GM23338 (cell line): ENCODE measurements around the gene TAF15. TPM values are rescaled to one million over a fixed set of nuclear protein-coding genes. Genes with fewer than 3 reads are reported as not detected.

Source experiments
- ATAC-seq: fragments of 200-7000 bp; cut with Tn5 transposase; 3 replicates; pipeline ENCODE4 v1.9.1; 2020
- DNase-seq: peaks from one replicate; pipeline ENCODE4 v3.0.0-alpha.2; 2015; ENCODE audit warnings: low spot score
- H2AFZ ChIP-seq: fragments of 200-600 bp; sonication (generic); 2 replicates; pipeline ENCODE4 v1.8.0; 2016; ENCODE audit warnings: antibody characterized with exemption, mild to moderate bottlenecking, moderate library complexity
- H3F3A ChIP-seq: fragments of 200-600 bp; sonication (generic); replicated peaks from 2 replicates; pipeline ENCODE4 v1.8.0; 2017; ENCODE audit warnings: antibody characterized with exemption, mixed run types, low read depth
- H3K27ac ChIP-seq: fragments of 200-600 bp; sonication (generic); 2 replicates; pipeline ENCODE4 v1.6.1; 2016; ENCODE audit warnings: low read depth
- H3K27me3 ChIP-seq: fragments of 200-600 bp; sonication (generic); 2 replicates; pipeline ENCODE4 v1.8.0; 2016; ENCODE audit warnings: mild to moderate bottlenecking, mixed run types, moderate library complexity; ENCODE audit not compliant: insufficient read depth
- H3K36me3 ChIP-seq: fragments of 200-600 bp; sonication (generic); 2 replicates; pipeline ENCODE4 v1.8.0; 2016; ENCODE audit warnings: mild to moderate bottlenecking; ENCODE audit not compliant: insufficient read depth
- H3K4me1 ChIP-seq: fragments of 200-600 bp; sonication (generic); 2 replicates; pipeline ENCODE4 v1.8.0; 2016; ENCODE audit warnings: mild to moderate bottlenecking, moderate library complexity; ENCODE audit not compliant: insufficient read depth
- H3K4me2 ChIP-seq: fragments of 200-600 bp; sonication (generic); 2 replicates; pipeline ENCODE4 v1.7.1; 2017; ENCODE audit warnings: mixed run types
- H3K4me3 ChIP-seq: fragments of 200-600 bp; sonication (generic); 2 replicates; pipeline ENCODE4 v1.6.1; 2016; ENCODE audit warnings: mixed run types
- H3K79me2 ChIP-seq: fragments of 200-600 bp; sonication (generic); replicated peaks from 2 replicates; pipeline ENCODE4 v1.8.0; 2017; ENCODE audit warnings: mild to moderate bottlenecking; ENCODE audit not compliant: insufficient read depth
- H3K9me2 ChIP-seq: fragments of 200-600 bp; sonication (generic); 2 replicates; pipeline ENCODE4 v1.8.0; 2017; ENCODE audit not compliant: insufficient read depth
- H4K20me1 ChIP-seq: fragments of 200-600 bp; sonication (generic); replicated peaks from 2 replicates; pipeline ENCODE4 v1.8.0; 2017; ENCODE audit warnings: mild to moderate bottlenecking; ENCODE audit not compliant: insufficient read depth
- H3K27ac Mint-ChIP-seq: 2 replicates; pipeline ENCODE4 v1.8.0; 2020; ENCODE audit warnings: inconsistent platforms, mild to moderate bottlenecking, moderate library complexity, mixed read lengths
- H3K27me3 Mint-ChIP-seq: 3 replicates; pipeline ENCODE4 v1.8.0; 2022; ENCODE audit warnings: low read depth, mild to moderate bottlenecking, moderate library complexity, mixed read lengths, inconsistent platforms; ENCODE audit not compliant: insufficient read depth, poor library complexity
- H3K36me3 Mint-ChIP-seq: 3 replicates; pipeline ENCODE4 v1.8.0; 2021; ENCODE audit warnings: low read depth, mild to moderate bottlenecking, inconsistent platforms, moderate library complexity, mixed read lengths
- H3K4me1 Mint-ChIP-seq: 3 replicates; pipeline ENCODE4 v1.8.0; 2020; ENCODE audit warnings: mild to moderate bottlenecking, inconsistent platforms, mixed read lengths
- H3K4me3 Mint-ChIP-seq: 3 replicates; pipeline ENCODE4 v1.8.0; 2021; ENCODE audit warnings: moderate library complexity, mild to moderate bottlenecking, inconsistent platforms, mixed read lengths
- H3K9me3 Mint-ChIP-seq: 3 replicates; pipeline ENCODE4 v1.8.0; 2020; ENCODE audit warnings: moderate library complexity, mild to moderate bottlenecking, inconsistent platforms, mixed read lengths
- ETS1 ChIP-seq: IDR thresholded peaks from 2 replicates; pipeline ENCODE4 v1.6.1; 2016; ENCODE audit warnings: antibody characterized with exemption
- EZH2 ChIP-seq: fragments of 200-600 bp; sonication (generic); IDR thresholded peaks from one replicate; pipeline ENCODE4 v1.8.0; 2017; ENCODE audit warnings: antibody characterized with exemption, mild to moderate bottlenecking, low read depth; ENCODE audit not compliant: unreplicated experiment
- JUNB ChIP-seq: IDR thresholded peaks from one replicate; pipeline ENCODE4 v1.6.1; 2016; ENCODE audit warnings: antibody characterized with exemption; ENCODE audit not compliant: unreplicated experiment
- NANOG ChIP-seq: IDR thresholded peaks from 2 replicates; pipeline ENCODE4 v1.6.1; 2016; ENCODE audit warnings: antibody characterized with exemption, borderline replicate concordance
- POLR2AphosphoS5 ChIP-seq: IDR thresholded peaks from 2 replicates; pipeline ENCODE4 v1.6.1; 2016; ENCODE audit warnings: antibody characterized with exemption, low read depth
- STAT1 ChIP-seq: IDR thresholded peaks from one replicate; pipeline ENCODE4 v1.6.1; 2016; ENCODE audit warnings: antibody characterized with exemption; ENCODE audit not compliant: unreplicated experiment
- ZNF114 ChIP-seq: fragments of 250-450 bp; sonication (Bioruptor Pico); IDR thresholded peaks from 2 replicates; pipeline ENCODE4 v1.5.0; 2020; ENCODE audit warnings: mild to moderate bottlenecking, moderate library complexity
- ZNF331 ChIP-seq: fragments of 250-450 bp; sonication (Bioruptor Pico); IDR thresholded peaks from 2 replicates; pipeline ENCODE4 v1.5.0; 2020; ENCODE audit warnings: low read depth, mild to moderate bottlenecking, moderate library complexity
- polyA plus RNA-seq: library from polyadenylated mRNA; unstranded; fragments of >200 nt; fragmentation: Nextera tagmentation; extraction: Ambion mirVana; gene quantifications from 2 replicates; pipeline ENCODE4 v1.2.1, GENCODE V29; 2016
- total RNA-seq: library from RNA; depleted of rRNA; stranded (reverse); fragments of >200 nt; shearing (Covaris generic); gene quantifications from 2 replicates; pipeline ENCODE4 v1.2.3, GENCODE V29; 2014
- TF ChIP-seq, protein P1 (sequence below): fragments of 250-450 bp; sonication (Bioruptor Pico); IDR thresholded peaks from 2 replicates; pipeline ENCODE4 v1.5.0; 2020; ENCODE audit warnings: mild to moderate bottlenecking, moderate library complexity
- TF ChIP-seq, protein P2 (sequence below), 2 experiments: fragments of 200-600 bp in 1 of 2; sonication (generic) in 1 of 2; conservative IDR thresholded peaks; 2 replicates each; pipeline versions ENCODE4 v1.5.1 to v1.6.1; 2016 to 2017; ENCODE audit warnings: antibody characterized with exemption in 2 of 2, low read depth in 2 of 2, mild to moderate bottlenecking in 2 of 2, moderate library complexity in 1 of 2

Gene TAF15
- total and polyA plus RNA-seq, 2 experiments from 2014 or later = 33.8 to 109 TPM

- Histone ChIP-seq H3K4me3 (peak overlapping the region; percentile 97), H2AFZ (peak overlapping the region; percentile 1), H3K4me2 (peak overlapping the region; percentile 52), H3K27me3 (no peaks in the 10 kb centered on the region), H3K4me1 (peaks cover 21% of the 10 kb centered on the region), H3K27ac (peak overlapping the region; percentile 89), H4K20me1 (peaks cover 30% of the 10 kb centered on the region), H3K79me2 (peaks cover 40% of the 10 kb centered on the region), H3K9me2 (no peaks in the 10 kb centered on the region), H3F3A (no peaks in the 10 kb centered on the region), H3K36me3 (no peaks in the 10 kb centered on the region)
- H3K9me3 Mint-ChIP-seq = no peaks in the 10 kb centered on the region; the same call in 2 of the 3 replicates
- peaks cover 6% of the 10 kb centered on the region for H3K27me3 Mint-ChIP-seq
- H3K36me3 Mint-ChIP-seq = peaks cover 24% of the 10 kb centered on the region
- H3K4me3 Mint-ChIP-seq = peak overlapping the region; percentile 95
- peak overlapping the region; percentile 100 for H3K27ac Mint-ChIP-seq
- DNase-seq (peak; percentile 44), ATAC-seq (peak; percentile 3)
- no peak for TF ChIP-seq EZH2
- H3K4me1 Mint-ChIP-seq = peaks cover 25% of the 10 kb centered on the region
Observed at GRCh38 chr17:35808240-35808961, 883 bp upstream of the TAF15 start.

DNA sequence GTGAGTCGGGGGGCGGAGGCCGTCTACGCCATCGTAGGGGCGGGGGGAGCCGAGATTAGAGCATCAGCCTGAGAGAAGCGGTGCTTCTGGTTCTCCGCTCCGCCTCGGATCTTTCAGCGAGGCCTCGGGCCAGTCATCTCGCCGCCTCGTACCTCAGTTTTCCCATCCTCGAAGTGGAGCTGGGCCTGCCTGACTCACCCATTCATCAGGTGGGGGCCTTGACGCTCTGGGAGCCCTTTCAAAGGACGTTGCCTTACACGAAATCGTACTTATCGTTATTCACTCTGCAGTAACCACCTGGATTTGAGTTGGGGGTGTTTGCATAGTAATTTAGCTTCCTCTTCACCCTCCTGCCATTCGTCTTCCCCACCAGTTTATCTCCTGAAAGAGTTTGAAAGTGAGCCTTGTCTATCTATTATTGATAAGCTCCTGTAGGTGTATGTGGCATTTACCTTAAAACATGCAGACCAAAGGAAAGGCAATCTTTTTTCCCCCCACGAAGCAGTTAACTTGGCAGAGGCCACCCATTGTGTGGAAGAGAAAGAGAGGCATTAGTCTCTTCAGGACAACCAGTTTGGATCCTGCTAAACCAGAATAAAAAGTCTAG, 674 bp downstream of the TAF15 start:
- H3K36me3 Mint-ChIP-seq = peaks cover 34% of the 10 kb centered on the region
- peaks cover 27% of the 10 kb centered on the region for H3K4me1 Mint-ChIP-seq
- no peaks in the 10 kb centered on the region for H3K9me2 ChIP-seq
- peak overlapping the region; percentile 100 for H3K27ac Mint-ChIP-seq
- no peaks in the 10 kb centered on the region for H3K27me3 ChIP-seq
- H3K79me2 ChIP-seq = peaks cover 56% of the 10 kb centered on the region
- H3K36me3 ChIP-seq = no peaks in the 10 kb centered on the region
- H3K9me3 Mint-ChIP-seq = no peaks in the 10 kb centered on the region; the same call in 2 of the 3 replicates
- peaks cover 38% of the 10 kb centered on the region for H4K20me1 ChIP-seq
- H3K4me3 Mint-ChIP-seq = peak overlapping the region; percentile 95
- no peak overlapping the region for H2AFZ ChIP-seq
- DNase-seq (no peak), ATAC-seq (no peak)
- 0 out of 2 replicates have a peak overlapping the region, but pooled peaks have one; percentile 83 for H3K27ac ChIP-seq
- H3K4me1 ChIP-seq = peaks cover 21% of the 10 kb centered on the region
- peak overlapping the region; percentile 92 for H3K4me2 ChIP-seq
- H3K4me3 ChIP-seq = peak overlapping the region; percentile 97
- TF ChIP-seq POLR2AphosphoS5 (no peak), NANOG (no peak), ZNF114 (CRISPR knock-in tag) (no peak), EZH2 (no peak), JUNB (no peak), STAT1 (no peak), ZNF331 (CRISPR knock-in tag) (no peak), ETS1 (no peak)
- TF ChIP-seq, protein P1, sequence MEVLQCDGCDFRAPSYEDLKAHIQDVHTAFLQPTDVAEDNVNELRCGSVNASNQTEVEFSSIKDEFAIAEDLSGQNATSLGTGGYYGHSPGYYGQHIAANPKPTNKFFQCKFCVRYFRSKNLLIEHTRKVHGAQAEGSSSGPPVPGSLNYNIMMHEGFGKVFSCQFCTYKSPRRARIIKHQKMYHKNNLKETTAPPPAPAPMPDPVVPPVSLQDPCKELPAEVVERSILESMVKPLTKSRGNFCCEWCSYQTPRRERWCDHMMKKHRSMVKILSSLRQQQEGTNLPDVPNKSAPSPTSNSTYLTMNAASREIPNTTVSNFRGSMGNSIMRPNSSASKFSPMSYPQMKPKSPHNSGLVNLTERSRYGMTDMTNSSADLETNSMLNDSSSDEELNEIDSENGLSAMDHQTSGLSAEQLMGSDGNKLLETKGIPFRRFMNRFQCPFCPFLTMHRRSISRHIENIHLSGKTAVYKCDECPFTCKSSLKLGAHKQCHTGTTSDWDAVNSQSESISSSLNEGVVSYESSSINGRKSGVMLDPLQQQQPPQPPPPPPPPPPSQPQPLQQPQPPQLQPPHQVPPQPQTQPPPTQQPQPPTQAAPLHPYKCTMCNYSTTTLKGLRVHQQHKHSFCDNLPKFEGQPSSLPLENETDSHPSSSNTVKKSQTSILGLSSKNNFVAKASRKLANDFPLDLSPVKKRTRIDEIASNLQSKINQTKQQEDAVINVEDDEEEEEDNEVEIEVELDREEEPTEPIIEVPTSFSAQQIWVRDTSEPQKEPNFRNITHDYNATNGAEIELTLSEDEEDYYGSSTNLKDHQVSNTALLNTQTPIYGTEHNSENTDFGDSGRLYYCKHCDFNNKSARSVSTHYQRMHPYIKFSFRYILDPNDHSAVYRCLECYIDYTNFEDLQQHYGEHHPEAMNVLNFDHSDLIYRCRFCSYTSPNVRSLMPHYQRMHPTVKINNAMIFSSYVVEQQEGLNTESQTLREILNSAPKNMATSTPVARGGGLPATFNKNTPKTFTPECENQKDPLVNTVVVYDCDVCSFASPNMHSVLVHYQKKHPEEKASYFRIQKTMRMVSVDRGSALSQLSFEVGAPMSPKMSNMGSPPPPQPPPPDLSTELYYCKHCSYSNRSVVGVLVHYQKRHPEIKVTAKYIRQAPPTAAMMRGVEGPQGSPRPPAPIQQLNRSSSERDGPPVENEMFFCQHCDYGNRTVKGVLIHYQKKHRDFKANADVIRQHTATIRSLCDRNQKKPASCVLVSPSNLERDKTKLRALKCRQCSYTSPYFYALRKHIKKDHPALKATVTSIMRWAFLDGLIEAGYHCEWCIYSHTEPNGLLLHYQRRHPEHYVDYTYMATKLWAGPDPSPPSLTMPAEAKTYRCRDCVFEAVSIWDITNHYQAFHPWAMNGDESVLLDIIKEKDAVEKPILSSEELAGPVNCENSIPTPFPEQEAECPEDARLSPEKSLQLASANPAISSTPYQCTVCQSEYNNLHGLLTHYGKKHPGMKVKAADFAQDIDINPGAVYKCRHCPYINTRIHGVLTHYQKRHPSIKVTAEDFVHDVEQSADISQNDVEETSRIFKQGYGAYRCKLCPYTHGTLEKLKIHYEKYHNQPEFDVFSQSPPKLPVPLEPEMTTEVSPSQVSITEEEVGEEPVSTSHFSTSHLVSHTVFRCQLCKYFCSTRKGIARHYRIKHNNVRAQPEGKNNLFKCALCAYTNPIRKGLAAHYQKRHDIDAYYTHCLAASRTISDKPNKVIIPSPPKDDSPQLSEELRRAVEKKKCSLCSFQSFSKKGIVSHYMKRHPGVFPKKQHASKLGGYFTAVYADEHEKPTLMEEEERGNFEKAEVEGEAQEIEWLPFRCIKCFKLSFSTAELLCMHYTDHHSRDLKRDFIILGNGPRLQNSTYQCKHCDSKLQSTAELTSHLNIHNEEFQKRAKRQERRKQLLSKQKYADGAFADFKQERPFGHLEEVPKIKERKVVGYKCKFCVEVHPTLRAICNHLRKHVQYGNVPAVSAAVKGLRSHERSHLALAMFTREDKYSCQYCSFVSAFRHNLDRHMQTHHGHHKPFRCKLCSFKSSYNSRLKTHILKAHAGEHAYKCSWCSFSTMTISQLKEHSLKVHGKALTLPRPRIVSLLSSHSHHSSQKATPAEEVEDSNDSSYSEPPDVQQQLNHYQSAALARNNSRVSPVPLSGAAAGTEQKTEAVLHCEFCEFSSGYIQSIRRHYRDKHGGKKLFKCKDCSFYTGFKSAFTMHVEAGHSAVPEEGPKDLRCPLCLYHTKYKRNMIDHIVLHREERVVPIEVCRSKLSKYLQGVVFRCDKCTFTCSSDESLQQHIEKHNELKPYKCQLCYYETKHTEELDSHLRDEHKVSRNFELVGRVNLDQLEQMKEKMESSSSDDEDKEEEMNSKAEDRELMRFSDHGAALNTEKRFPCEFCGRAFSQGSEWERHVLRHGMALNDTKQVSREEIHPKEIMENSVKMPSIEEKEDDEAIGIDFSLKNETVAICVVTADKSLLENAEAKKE (CRISPR knock-in tag) = no peak
- TF ChIP-seq, protein P2, sequence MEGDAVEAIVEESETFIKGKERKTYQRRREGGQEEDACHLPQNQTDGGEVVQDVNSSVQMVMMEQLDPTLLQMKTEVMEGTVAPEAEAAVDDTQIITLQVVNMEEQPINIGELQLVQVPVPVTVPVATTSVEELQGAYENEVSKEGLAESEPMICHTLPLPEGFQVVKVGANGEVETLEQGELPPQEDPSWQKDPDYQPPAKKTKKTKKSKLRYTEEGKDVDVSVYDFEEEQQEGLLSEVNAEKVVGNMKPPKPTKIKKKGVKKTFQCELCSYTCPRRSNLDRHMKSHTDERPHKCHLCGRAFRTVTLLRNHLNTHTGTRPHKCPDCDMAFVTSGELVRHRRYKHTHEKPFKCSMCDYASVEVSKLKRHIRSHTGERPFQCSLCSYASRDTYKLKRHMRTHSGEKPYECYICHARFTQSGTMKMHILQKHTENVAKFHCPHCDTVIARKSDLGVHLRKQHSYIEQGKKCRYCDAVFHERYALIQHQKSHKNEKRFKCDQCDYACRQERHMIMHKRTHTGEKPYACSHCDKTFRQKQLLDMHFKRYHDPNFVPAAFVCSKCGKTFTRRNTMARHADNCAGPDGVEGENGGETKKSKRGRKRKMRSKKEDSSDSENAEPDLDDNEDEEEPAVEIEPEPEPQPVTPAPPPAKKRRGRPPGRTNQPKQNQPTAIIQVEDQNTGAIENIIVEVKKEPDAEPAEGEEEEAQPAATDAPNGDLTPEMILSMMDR (conservative IDR thresholded peaks at IDR 0.05; ENCODE audit: low read depth in 2 of 2) = no peak
- H3K27me3 Mint-ChIP-seq = peaks cover 9% of the 10 kb centered on the region
- no peaks in the 10 kb centered on the region for H3F3A ChIP-seq
